Stimulated activated CD8-positive, alpha-beta memory T cell treated with anti-CD3 and anti-CD28 coated beads, Interleukin-12 subunit alpha, Interleukin-12 subunit beta, amount 100 ng/mL, for 1 hour (primary cell): ENCODE data around the gene VKORC1L1.
A peak's percentile ranks its signal among the peaks of the same experiment; 100 is the strongest.
"Not testable (repeated sequence)": the region's sequence is repeated elsewhere in the genome, so short reads cannot be mapped to it uniquely, and the experiment has no call there.

Source experiments
- DNase-seq: peaks from one replicate; pipeline ENCODE4 v3.0.0-alpha.2; 2020; ENCODE audit warnings: low read depth

Gene VKORC1L1

DNA sequence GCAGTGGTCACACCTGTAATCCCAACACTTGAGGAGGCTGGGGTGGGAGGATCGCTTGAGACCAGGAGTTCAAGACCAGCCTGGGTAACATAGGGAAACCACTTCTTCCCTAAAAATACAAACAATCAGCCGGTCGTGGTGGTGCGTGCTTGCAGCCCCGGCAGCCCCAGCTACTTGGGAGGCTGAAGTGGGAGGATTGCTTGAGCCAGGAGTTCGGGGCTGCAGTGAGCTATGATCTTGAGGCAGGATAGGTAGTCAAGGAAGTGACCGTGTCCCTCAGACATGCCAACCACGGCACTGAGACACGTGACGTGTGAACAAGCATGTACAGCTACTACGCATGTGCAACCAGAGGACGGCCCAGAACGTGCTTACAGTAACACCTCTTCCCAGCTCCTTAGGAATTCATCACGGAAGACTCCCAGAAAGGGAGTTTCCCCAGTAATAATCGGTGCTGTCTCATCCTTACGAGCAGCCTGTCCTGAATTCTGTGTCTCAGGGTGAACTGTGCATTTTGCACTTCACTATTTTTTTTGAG is 103.9 kb downstream of the VKORC1L1 start:
- DNase-seq: no peak

DNA sequence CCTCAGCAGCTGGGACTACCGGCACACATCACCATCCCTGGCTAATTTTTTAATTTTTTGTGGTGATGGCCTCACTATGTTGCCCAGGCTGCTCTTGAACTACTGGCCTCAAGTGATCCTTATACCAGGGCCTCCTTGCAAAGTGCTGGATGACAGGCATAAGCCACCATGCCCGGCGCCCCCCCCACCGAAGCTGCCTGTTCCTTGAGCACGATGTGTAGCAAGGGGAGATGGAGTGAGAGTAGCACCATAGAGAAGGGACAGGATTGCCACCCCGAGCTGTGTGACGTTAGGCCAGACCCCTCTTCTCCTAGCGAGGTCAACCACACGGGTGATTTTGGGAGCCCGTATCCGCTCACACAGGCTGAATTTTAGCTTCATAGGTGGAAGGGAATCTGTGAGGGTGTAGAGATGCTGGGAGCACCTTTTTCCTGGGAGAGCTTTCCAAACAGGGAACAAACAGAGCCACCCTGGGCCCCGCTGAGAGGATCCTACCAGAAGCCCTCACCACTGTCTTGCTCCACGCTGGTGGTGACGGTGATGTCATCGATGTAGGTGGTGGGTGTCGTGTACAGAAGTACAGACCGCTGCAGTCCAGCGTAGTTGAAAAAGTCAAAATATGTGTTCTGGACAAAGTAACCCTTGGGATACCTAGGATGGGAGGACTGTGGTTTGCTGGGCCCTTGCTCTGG is 106.2 kb downstream of the VKORC1L1 start:
- DNase-seq: no peak

DNA sequence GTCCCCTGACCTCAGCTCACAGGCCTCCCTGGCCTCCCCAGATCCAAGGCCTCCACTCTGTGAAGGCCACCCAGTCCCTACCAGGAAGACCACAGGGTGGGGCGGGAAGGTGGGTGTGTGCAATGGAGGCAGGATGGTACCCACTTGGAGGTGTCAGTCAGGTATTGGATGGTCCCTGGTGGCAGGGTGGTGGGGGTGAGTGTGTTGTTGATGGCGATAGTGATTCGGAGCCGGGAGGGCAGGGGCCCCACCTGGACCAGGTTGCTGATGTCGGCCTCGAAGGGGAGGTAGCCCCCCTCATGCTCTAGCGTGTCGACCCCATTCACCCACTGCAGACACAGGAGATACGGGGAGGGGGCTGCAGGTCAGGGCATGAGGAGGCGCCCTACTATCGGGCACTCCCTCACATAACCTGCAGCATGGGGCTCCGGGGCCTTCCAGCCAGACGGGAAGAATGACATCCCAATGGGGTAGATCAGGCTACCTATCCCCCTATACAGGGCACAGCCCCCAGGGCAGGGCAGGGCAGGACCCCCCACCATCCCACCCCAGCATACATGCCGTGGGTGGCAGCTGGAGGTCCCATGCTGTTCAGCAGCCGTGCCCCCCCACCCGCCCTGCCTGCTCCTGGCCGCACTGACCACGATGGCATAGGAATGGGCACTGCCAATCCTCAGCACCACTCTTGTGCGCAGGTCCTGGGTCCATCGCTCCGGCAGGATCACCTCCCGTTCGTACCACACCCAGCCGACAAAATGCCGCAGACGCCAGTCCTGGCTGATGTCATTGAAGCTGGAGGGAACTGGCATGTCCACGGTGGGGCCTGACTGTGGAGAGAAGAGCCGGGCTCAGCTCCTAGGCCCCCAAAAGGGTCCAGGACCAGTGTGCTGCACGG is 107.0 kb downstream of the VKORC1L1 start:
- no peak for DNase-seq

DNA sequence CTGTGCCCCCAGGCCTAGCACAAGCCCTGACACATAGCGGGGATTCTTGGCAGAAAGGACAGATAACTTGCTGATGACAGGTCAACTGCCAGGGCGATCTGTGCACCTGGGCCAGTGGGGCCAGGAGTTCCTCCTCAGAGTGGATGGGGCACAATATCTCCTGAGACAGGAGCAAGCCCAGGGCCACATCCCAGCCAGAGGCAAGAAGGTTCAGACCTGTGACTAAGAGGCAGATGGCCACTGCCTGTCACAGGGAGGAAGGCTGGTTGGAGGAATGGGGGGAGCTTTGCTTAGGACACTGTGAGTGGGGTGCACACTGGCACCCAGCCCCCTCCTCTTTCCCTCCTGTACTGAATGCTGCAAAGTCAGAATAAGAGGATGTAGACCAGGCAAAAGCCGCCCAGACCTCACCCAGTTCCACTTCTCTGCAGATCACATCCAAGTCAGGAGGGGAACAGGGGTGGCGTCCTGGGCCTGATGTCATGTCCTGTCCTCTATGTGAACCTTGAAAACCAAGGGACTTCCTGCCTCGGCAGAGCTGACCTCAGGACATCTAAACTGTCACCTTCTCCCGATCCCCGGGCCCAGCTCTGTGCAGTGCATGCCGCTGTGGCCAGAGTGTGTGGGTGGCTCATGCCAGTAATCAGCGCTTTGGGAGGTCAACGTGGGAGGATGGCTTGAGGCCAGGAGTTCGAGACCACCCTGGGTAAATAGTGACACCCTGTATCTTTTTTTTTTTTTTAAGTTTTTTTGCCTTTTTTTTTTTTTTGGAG is 107.8 kb downstream of the VKORC1L1 start:
- peak; percentile 29 for DNase-seq

DNA sequence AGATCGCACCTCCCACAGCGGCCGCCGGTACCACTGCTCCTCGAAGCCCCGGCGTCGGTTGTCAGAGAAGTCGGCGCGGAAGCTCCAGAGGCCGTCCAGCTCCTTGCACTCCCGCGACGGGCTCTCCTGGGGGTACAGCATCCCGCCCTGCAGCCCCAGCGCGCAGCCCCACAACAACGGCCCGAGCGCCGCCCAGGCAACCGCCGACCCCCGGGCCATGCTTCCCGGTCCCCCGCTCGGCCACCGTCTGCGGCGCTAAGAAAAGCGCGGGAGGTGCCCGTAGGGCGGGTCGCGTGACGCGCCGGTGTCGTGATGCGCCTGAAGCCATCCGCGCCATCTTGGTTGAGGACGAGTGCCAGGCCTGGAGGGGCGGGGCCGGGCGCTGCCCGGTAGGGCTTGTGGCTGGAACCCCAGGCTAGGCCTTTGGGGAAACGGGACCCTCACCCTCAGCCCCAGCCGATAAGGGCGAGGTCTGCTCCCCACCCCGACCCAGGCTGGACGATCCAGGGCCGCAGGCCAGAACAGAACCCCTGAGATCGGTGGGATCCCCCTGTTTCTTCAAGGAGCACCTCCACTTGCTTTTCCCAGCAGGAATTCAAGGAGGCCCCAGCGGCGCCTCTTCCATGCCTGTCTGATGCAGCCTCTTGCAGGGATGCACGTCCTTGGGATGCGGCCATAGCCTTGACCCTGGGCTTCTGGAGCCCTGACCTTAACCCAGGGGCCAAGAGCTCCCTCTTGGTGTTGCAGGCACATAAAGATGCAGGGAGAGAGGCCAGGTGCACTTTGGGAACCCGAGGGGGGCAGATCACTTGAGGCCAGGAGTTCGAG is 109.3 kb downstream of the VKORC1L1 start, which contains the start of gene GUSB:
TSS of gene GUSB (minus strand) at position 249 of the 828 bp plus-strand sequence. CDS start at position 219, 30 bp downstream.
- DNase-seq: peak; percentile 84

DNA sequence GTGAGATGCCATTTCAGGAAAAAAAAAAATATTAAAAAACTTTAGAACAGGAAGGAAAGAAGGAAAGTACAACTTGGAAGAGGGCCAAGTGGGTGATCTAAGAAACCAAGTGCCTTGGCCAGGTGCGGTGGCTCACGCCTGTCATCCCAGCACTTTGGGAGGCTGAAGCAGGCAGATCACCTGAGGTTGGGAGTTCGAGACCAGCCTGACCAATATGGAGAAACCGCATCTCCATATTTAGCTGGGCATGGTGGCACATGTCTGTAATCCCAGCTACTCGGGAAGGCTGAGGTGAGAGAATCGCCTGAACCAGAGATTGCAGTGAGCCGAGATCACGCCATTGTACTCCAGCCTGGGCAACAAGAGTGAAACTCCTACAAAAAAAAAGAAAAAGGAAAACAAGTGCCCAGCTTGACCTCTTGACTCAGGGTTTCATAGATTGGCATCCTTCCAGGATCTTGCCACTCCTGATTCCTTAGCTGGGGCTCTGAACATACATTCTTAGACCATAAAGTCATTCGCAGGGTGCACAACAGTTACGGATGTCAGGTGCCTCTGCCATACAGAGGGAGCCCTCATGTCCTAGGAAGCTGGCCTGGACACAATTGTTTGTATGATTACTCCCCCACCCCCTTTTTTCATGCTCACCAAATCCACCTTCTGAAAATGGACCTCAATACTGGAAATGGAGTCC is 111.2 kb downstream of the VKORC1L1 start:
- DNase-seq: no peak

DNA sequence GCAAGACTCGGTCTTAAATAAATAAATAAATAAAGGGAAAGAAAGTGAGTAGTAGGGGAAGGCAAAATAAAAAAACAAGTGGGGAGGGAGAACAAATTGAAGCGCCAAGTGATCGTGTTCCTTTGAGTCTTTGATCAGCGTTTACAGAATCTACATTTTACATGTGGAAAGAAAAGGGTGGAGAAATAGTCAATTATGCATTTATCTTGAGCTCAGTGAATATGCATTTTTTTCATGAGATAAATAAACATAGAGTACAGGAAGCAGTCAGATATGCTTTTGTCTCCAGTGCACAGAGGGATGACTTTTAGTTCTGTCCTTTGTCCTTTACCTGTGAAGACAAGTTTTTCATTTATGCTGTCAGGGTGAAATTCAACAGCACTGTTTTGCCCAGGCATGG is 115.2 kb downstream of the VKORC1L1 start:
- DNase-seq: no peak

DNA sequence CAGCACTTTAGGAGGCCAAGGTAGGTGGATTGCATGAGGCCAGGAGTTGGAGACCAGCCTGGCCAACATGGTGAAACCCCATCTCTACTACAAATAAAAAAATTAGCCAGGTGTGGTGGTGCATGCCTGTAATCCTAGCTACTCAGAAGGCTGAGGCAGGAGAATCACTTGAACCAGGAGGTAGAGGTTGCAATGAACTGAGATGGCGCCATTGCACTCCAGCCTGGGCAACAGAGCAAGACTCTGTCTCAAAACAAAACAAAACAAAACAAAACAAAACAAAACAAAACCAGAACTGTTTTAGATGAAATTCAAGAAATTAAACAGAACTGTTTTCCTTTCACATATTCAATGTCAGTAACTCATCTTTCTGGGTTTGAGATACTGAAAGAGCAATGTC is 115.6 kb downstream of the VKORC1L1 start:
- not testable (repeated sequence) for DNase-seq

DNA sequence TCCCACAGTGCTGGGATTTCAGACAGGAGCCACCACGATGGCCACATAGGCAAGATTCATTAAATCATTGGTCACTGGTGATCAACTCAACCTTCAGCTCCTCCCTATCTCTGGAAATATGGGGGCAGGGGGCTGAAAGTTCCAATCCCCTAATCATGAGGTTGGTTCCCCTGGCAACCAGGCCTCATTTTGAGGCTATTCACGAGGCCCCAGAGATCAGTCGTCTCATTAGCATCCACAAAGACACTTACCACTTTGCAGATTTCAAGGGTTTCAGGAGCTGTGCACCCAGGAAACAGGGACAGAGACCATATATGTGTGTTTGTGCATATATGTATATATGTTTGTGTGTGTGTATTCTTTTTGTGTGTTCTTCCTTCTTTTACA is 116.8 kb downstream of the VKORC1L1 start:
- DNase-seq: no peak

DNA sequence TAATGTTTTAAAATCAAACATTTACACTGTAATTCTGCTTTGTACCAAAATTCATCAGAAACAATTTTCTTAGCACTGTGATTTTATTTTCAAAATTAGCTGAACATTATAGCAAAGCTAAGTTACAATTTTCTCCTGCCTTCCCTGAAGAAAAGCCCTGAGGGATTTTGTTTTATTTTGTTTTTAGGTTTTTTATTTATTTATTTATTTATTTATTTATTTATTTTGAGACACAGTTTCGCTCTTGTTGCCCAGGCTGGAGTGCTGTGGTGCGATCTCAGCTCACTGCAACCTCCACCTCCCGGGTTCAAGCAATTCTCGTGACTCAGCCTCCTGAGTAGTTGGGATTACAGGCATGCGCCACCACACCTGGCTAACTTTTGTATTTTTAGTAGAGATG is 119.0 kb downstream of the VKORC1L1 start:
- not testable (repeated sequence) for DNase-seq

DNA sequence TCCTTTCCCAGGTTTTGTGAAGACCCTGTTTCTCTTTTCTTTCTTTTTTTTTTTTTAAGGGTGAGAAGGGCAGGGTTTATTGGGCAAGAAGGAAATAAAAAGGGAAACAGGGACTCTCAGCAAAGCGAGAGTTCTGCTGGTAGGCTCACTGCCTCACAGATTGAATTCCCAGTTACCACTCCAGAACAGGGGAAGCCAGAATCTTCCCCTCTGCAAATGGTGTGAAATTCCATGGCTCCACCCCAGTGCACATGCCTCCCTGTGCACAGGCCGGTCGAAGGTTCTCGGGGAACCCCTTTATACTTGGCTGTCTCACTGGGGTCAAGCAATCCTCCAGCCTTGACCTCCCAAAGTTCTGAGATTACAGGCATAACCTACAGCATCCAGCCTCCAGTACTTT is 119.7 kb downstream of the VKORC1L1 start:
- DNase-seq: no peak

DNA sequence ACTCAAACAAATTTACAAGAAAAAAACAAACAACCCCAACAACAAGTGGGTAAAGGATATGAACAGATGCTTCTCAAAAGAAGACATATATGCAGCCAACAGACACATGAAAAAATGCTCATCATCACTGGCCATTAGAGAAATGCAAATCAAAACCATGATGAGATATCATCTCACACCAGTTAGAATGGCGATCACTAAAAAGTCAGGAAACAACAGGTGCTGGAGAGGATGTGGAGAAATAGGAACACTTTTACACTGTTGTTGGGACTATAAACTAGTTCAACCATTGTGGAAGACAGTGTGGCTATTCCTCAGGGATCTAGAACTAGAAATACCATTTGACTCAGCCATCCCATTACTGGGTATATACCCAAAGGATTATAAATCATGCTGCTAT is 122.1 kb downstream of the VKORC1L1 start:
- DNase-seq: not testable (repeated sequence)

DNA sequence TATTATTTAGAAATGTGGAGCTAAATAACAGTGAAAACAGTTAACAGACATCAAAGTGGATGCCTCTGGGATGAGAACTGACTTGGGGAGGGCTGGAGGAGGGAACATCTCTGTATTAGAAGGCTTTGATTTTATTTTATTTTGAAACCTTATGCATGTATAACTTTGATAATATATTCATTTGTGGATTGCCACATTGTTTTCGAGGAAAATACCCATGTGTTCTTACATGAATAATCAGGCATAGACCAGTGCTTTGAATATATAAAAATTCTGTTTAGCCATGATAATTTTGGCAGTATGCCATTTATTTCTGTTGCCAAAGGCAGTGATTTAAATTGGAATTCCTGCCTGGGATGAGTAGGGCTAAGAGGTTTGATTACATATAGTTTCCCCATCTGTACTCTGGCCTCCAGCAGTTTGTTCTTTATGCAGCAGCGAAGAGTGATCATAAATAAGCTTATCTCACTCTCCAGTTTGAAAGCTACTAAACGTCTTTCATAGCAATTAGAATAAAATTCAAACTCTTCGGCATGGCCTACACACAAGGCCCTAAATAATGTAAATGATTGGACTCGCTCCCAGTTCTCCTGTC is 128.0 kb downstream of the VKORC1L1 start:
- not testable (repeated sequence) for DNase-seq

DNA sequence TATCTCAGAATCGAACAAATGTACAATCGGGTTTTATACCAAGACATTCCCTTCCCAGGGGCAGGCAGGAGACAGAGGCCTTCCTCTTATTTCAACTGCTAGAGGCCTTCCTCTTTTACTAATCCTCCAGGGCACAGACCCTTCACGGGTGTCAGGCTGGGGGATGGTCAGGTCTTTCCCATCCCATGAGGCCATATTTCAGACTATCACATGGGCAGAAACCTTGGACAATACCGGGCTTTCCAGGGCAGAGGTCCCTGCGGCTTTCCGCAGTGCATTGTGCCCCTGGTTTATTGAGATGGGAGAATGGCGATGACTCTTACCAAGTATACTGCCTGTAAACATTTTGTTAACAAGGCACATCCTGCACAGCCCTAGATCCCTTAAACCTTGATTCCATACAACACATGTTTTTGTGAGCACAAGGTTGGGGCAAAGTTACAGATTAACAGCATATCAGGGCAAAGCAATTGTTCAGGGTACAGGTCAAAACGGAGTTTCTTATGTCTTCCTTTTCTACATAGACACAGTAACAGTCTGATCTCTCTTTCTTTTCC is 132.3 kb downstream of the VKORC1L1 start:
- not testable (repeated sequence) for DNase-seq

DNA sequence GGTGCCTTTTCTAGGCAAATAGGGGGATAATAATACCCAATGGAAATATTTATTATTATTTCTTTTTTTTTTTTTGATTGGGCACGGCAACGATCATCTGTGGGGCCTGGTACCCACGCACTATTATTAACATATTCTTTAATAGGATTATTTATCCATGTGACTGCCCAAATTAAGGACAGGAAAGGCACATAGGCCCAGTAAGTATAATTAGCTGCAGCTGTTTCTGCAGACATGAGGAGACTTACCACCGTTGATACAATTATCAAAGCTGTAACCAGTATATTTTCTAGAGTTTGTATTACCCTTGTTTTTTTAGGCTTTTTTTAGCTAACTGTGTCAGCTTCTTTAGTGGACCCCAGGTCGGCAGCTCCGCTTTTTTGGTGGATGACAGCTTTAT is 134.4 kb downstream of the VKORC1L1 start:
- no peak for DNase-seq
